Measurements from ENCODE around the gene ZBTB20.

GRCh38 chr3:114816052-114816451 lies 331.0 kb downstream of the ZBTB20 start:
- no peak for TF ChIP-seq POLR2A (IDR thresholded peaks at IDR 0.05; ENCODE audit: low read depth)
- TF ChIP-seq, protein P1, sequence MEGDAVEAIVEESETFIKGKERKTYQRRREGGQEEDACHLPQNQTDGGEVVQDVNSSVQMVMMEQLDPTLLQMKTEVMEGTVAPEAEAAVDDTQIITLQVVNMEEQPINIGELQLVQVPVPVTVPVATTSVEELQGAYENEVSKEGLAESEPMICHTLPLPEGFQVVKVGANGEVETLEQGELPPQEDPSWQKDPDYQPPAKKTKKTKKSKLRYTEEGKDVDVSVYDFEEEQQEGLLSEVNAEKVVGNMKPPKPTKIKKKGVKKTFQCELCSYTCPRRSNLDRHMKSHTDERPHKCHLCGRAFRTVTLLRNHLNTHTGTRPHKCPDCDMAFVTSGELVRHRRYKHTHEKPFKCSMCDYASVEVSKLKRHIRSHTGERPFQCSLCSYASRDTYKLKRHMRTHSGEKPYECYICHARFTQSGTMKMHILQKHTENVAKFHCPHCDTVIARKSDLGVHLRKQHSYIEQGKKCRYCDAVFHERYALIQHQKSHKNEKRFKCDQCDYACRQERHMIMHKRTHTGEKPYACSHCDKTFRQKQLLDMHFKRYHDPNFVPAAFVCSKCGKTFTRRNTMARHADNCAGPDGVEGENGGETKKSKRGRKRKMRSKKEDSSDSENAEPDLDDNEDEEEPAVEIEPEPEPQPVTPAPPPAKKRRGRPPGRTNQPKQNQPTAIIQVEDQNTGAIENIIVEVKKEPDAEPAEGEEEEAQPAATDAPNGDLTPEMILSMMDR (IDR thresholded peaks at IDR 0.05), result no peak
- TF ChIP-seq POLR2AphosphoS5 (IDR thresholded peaks at IDR 0.05), result no peak

Data from esophagus muscularis mucosa (tissue), 3 donors.